HG03066 (cell line): ENCODE data around the gene SPCS2.
A peak's percentile ranks its signal among the peaks of the same experiment; 100 is the strongest.
"Not testable (repeated sequence)": the region's sequence is repeated elsewhere in the genome, so short reads cannot be mapped to it uniquely, and the experiment has no call there.

Experiments used
- ATAC-seq: cut with Tn5 transposase; IDR thresholded peaks from one replicate; pipeline ENCODE4 v1.9.1; 2021; ENCODE audit warnings: low read depth; ENCODE audit not compliant: unreplicated experiment

Gene SPCS2

GRCh38 chr11:74948546-74948897 lies 544 bp upstream of the SPCS2 start:
- ATAC-seq, result peak; percentile 17

GRCh38 chr11:74949753-74950137 lies 679 bp downstream of the SPCS2 start:
- no peak for ATAC-seq

- no peak for ATAC-seq
Observed at GRCh38 chr11:74950374-74950969, 1.4 kb downstream of the SPCS2 start.

- ATAC-seq, result no peak
Observed at GRCh38 chr11:74951226-74951625, 2.2 kb downstream of the SPCS2 start.

- no peak for ATAC-seq
Observed at GRCh38 chr11:74952752-74953151, 3.7 kb downstream of the SPCS2 start.

GRCh38 chr11:74953451-74953850 lies 4.4 kb downstream of the SPCS2 start:
- ATAC-seq, result no peak

GRCh38 chr11:74954199-74954598 lies 5.1 kb downstream of the SPCS2 start:
- ATAC-seq, result no peak

GRCh38 chr11:74956397-74957015 lies 7.4 kb downstream of the SPCS2 start:
- ATAC-seq, result no peak

GRCh38 chr11:74957937-74958629 lies 9.0 kb downstream of the SPCS2 start:
- no peak for ATAC-seq

GRCh38 chr11:74960128-74960527 lies 11.1 kb downstream of the SPCS2 start:
- not testable (repeated sequence) for ATAC-seq

GRCh38 chr11:74966651-74967050 lies 17.6 kb downstream of the SPCS2 start:
- no peak for ATAC-seq

GRCh38 chr11:74970852-74971395 lies 21.9 kb downstream of the SPCS2 start:
- ATAC-seq, result no peak

- no peak for ATAC-seq
Observed at GRCh38 chr11:74971424-74971823, 22.4 kb downstream of the SPCS2 start.

- ATAC-seq, result no peak
Observed at GRCh38 chr11:74978041-74978440, 29.0 kb downstream of the SPCS2 start.

- no peak for ATAC-seq
Observed at GRCh38 chr11:74980634-74981033, 31.6 kb downstream of the SPCS2 start.

GRCh38 chr11:74981888-74982287 lies 32.8 kb downstream of the SPCS2 start:
- ATAC-seq, result no peak

- ATAC-seq, result no peak
Observed at GRCh38 chr11:74984070-74984469, 35.0 kb downstream of the SPCS2 start.

- ATAC-seq, result no peak
Observed at GRCh38 chr11:74984730-74985129, 35.7 kb downstream of the SPCS2 start.

- ATAC-seq, result peak; percentile 81
Observed at GRCh38 chr11:74988541-74989259, 39.6 kb downstream of the SPCS2 start, which contains the start of gene NEU3. Gene NEU3 (plus strand): TSS chr11:74988933. CDS start chr11:74989061, 128 bp downstream.

GRCh38 chr11:74989260-74989638 lies 40.2 kb downstream of the SPCS2 start:
- peak; percentile 2 for ATAC-seq

GRCh38 chr11:74990150-74990549 lies 41.1 kb downstream of the SPCS2 start:
- ATAC-seq, result not testable (repeated sequence)
